Measurements from ENCODE around the gene TSBP1. TPM values are rescaled to one million over a fixed set of nuclear protein-coding genes. Genes with fewer than 3 reads are reported as not detected.
A peak's percentile ranks its signal among the peaks of the same experiment; 100 is the strongest.
"Not testable (repeated sequence)": the region's sequence is repeated elsewhere in the genome, so short reads cannot be mapped to it uniquely, and the experiment has no call there.

The TSBP1 gene
- polyA plus RNA-seq, 1 donor = not detected

- no peak overlapping the region for H3K27ac ChIP-seq (ENCODE audit: low read length)
- H3K4me1 ChIP-seq (ENCODE audit: control insufficient read depth, insufficient read depth, low read length) = no peaks in the 10 kb centered on the region
- no peak overlapping the region for H3K4me3 ChIP-seq (ENCODE audit: low read length)
- no peaks in the 10 kb centered on the region for H3K36me3 ChIP-seq (ENCODE audit: control insufficient read depth, insufficient read depth, low read length)
- DNase-seq = peak; percentile 7 to 39
- no peaks in the 10 kb centered on the region for H3K9me3 ChIP-seq (ENCODE audit: control insufficient read depth, low read depth, low read length)
- H3K27me3 ChIP-seq (ENCODE audit: control insufficient read depth, insufficient read depth, low read length) = peaks cover 6% of the 10 kb centered on the region
Measured at GRCh38 chr6:32290886-32291450, 80.7 kb downstream of the TSBP1 start.

GRCh38 chr6:32288426-32288825 lies 83.3 kb downstream of the TSBP1 start:
- H3K27ac ChIP-seq (ENCODE audit: low read length) = no peak overlapping the region

GRCh38 chr6:32273801-32274577 lies 97.7 kb downstream of the TSBP1 start:
- not testable (repeated sequence) for H3K4me3 ChIP-seq (ENCODE audit: low read length); H3K4me1 ChIP-seq (ENCODE audit: control insufficient read depth, insufficient read depth, low read length); H3K27me3 ChIP-seq (ENCODE audit: control insufficient read depth, insufficient read depth, low read length); DNase-seq; H3K36me3 ChIP-seq (ENCODE audit: control insufficient read depth, insufficient read depth, low read length); H3K9me3 ChIP-seq (ENCODE audit: control insufficient read depth, low read depth, low read length); H3K27ac ChIP-seq (ENCODE audit: low read length)
- WGBS (ENCODE audit: insufficient coverage, low lambda C conversion rate) = 100% methylated on average over 1 of the region's 2 CpGs

More at GRCh38 chr6:32288426-32288825, 83.3 kb downstream of the TSBP1 start:
- no peak for DNase-seq
- no peaks in the 10 kb centered on the region for H3K9me3 ChIP-seq (ENCODE audit: control insufficient read depth, low read depth, low read length)
- no peaks in the 10 kb centered on the region for H3K4me1 ChIP-seq (ENCODE audit: control insufficient read depth, insufficient read depth, low read length)
- H3K36me3 ChIP-seq (ENCODE audit: control insufficient read depth, insufficient read depth, low read length) = no peaks in the 10 kb centered on the region
- H3K4me3 ChIP-seq (ENCODE audit: low read length) = no peak overlapping the region
- WGBS (ENCODE audit: insufficient coverage, low lambda C conversion rate) = no CpG with 5 or more reads among the region's 2 CpGs
- H3K27me3 ChIP-seq (ENCODE audit: control insufficient read depth, insufficient read depth, low read length) = peaks cover 3% of the 10 kb centered on the region

- H3K4me1 ChIP-seq (ENCODE audit: control insufficient read depth, insufficient read depth, low read length) = no peaks in the 10 kb centered on the region
- no peak for DNase-seq
- H3K36me3 ChIP-seq (ENCODE audit: control insufficient read depth, insufficient read depth, low read length) = no peaks in the 10 kb centered on the region
- H3K27me3 ChIP-seq (ENCODE audit: control insufficient read depth, insufficient read depth, low read length) = no peaks in the 10 kb centered on the region
- H3K27ac ChIP-seq (ENCODE audit: low read length) = no peak overlapping the region
- WGBS (ENCODE audit: insufficient coverage, low lambda C conversion rate) = no CpG with 5 or more reads among the region's 1 CpG
- no peaks in the 10 kb centered on the region for H3K9me3 ChIP-seq (ENCODE audit: control insufficient read depth, low read depth, low read length)
- no peak overlapping the region for H3K4me3 ChIP-seq (ENCODE audit: low read length)
Measured at GRCh38 chr6:32271429-32271828, 100.3 kb downstream of the TSBP1 start.

GRCh38 chr6:32268459-32268858 lies 103.2 kb downstream of the TSBP1 start:
- H3K4me3 ChIP-seq (ENCODE audit: low read length); H3K9me3 ChIP-seq (ENCODE audit: control insufficient read depth, low read depth, low read length); H3K27me3 ChIP-seq (ENCODE audit: control insufficient read depth, insufficient read depth, low read length); H3K4me1 ChIP-seq (ENCODE audit: control insufficient read depth, insufficient read depth, low read length); DNase-seq; H3K27ac ChIP-seq (ENCODE audit: low read length); H3K36me3 ChIP-seq (ENCODE audit: control insufficient read depth, insufficient read depth, low read length): not testable (repeated sequence)
- WGBS (ENCODE audit: insufficient coverage, low lambda C conversion rate) = no CpG with 5 or more reads among the region's 3 CpGs

GRCh38 chr6:32267035-32267434 lies 104.7 kb downstream of the TSBP1 start:
- no peak overlapping the region for H3K27ac ChIP-seq (ENCODE audit: low read length)
- no peak overlapping the region for H3K4me3 ChIP-seq (ENCODE audit: low read length)
- no peaks in the 10 kb centered on the region for H3K27me3 ChIP-seq (ENCODE audit: control insufficient read depth, insufficient read depth, low read length)
- H3K36me3 ChIP-seq (ENCODE audit: control insufficient read depth, insufficient read depth, low read length) = no peaks in the 10 kb centered on the region
- no peak for DNase-seq
- H3K9me3 ChIP-seq (ENCODE audit: control insufficient read depth, low read depth, low read length) = no peaks in the 10 kb centered on the region
- H3K4me1 ChIP-seq (ENCODE audit: control insufficient read depth, insufficient read depth, low read length) = no peaks in the 10 kb centered on the region

GRCh38 chr6:32257262-32257661 lies 114.4 kb downstream of the TSBP1 start:
- not testable (repeated sequence) for H3K27me3 ChIP-seq (ENCODE audit: control insufficient read depth, insufficient read depth, low read length); H3K4me1 ChIP-seq (ENCODE audit: control insufficient read depth, insufficient read depth, low read length); H3K27ac ChIP-seq (ENCODE audit: low read length); H3K4me3 ChIP-seq (ENCODE audit: low read length); DNase-seq; H3K36me3 ChIP-seq (ENCODE audit: control insufficient read depth, insufficient read depth, low read length); H3K9me3 ChIP-seq (ENCODE audit: control insufficient read depth, low read depth, low read length)
- WGBS (ENCODE audit: insufficient coverage, low lambda C conversion rate) = no CpG with 5 or more reads among the region's 4 CpGs

GRCh38 chr6:32255199-32256153 lies 116.2 kb downstream of the TSBP1 start:
- peak; percentile 61 to 71 for DNase-seq
- Histone ChIP-seq H3K4me1 (ENCODE audit: control insufficient read depth, insufficient read depth, low read length) (peaks cover 3% of the 10 kb centered on the region), H3K27ac (ENCODE audit: low read length) (peak overlapping the region; percentile 63), H3K9me3 (ENCODE audit: control insufficient read depth, low read depth, low read length) (no peaks in the 10 kb centered on the region), H3K4me3 (ENCODE audit: low read length) (peak overlapping the region; percentile 43), H3K27me3 (ENCODE audit: control insufficient read depth, insufficient read depth, low read length) (peaks cover 10% of the 10 kb centered on the region), H3K36me3 (ENCODE audit: control insufficient read depth, insufficient read depth, low read length) (no peaks in the 10 kb centered on the region)
- 56% methylated on average over 3 of the region's 30 CpGs for WGBS (ENCODE audit: insufficient coverage, low lambda C conversion rate)

GRCh38 chr6:32254761-32255198 lies 116.9 kb downstream of the TSBP1 start:
- H3K4me3 ChIP-seq (ENCODE audit: low read length) = peak overlapping the region; percentile 43
- no peaks in the 10 kb centered on the region for H3K9me3 ChIP-seq (ENCODE audit: control insufficient read depth, low read depth, low read length)
- no peaks in the 10 kb centered on the region for H3K36me3 ChIP-seq (ENCODE audit: control insufficient read depth, insufficient read depth, low read length)
- DNase-seq = no peak
- peak overlapping the region; percentile 63 for H3K27ac ChIP-seq (ENCODE audit: low read length)
- 0% methylated on average over 3 of the region's 12 CpGs for WGBS (ENCODE audit: insufficient coverage, low lambda C conversion rate)
- peaks cover 10% of the 10 kb centered on the region for H3K27me3 ChIP-seq (ENCODE audit: control insufficient read depth, insufficient read depth, low read length)
- peaks cover 3% of the 10 kb centered on the region for H3K4me1 ChIP-seq (ENCODE audit: control insufficient read depth, insufficient read depth, low read length)

GRCh38 chr6:32252331-32253009 lies 119.2 kb downstream of the TSBP1 start:
- Histone ChIP-seq H3K9me3 (ENCODE audit: control insufficient read depth, low read depth, low read length) (peaks cover 3% of the 10 kb centered on the region), H3K4me3 (ENCODE audit: low read length) (no peak overlapping the region), H3K4me1 (ENCODE audit: control insufficient read depth, insufficient read depth, low read length) (peaks cover 3% of the 10 kb centered on the region), H3K27ac (ENCODE audit: low read length) (no peak overlapping the region), H3K36me3 (ENCODE audit: control insufficient read depth, insufficient read depth, low read length) (no peaks in the 10 kb centered on the region), H3K27me3 (ENCODE audit: control insufficient read depth, insufficient read depth, low read length) (peaks cover 10% of the 10 kb centered on the region)
- no CpG with 5 or more reads among the region's 2 CpGs for WGBS (ENCODE audit: insufficient coverage, low lambda C conversion rate)
- DNase-seq = no peak
